Limb (tissue), 2 donors: ENCODE results near the gene DMKN.

Source experiments
- DNase-seq, 2 donors: peaks; one replicate each; pipeline ENCODE4 v3.0.0-alpha.2; 2016; ENCODE audit errors: extremely low spot score in 2 of 2

DMKN gene, protein sequence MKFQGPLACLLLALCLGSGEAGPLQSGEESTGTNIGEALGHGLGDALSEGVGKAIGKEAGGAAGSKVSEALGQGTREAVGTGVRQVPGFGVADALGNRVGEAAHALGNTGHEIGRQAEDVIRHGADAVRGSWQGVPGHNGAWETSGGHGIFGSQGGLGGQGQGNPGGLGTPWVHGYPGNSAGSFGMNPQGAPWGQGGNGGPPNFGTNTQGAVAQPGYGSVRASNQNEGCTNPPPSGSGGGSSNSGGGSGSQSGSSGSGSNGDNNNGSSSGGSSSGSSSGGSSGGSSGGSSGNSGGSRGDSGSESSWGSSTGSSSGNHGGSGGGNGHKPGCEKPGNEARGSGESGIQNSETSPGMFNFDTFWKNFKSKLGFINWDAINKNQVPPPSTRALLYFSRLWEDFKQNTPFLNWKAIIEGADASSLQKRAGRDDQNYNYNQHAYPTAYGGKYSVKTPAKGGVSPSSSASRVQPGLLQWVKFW

DNA sequence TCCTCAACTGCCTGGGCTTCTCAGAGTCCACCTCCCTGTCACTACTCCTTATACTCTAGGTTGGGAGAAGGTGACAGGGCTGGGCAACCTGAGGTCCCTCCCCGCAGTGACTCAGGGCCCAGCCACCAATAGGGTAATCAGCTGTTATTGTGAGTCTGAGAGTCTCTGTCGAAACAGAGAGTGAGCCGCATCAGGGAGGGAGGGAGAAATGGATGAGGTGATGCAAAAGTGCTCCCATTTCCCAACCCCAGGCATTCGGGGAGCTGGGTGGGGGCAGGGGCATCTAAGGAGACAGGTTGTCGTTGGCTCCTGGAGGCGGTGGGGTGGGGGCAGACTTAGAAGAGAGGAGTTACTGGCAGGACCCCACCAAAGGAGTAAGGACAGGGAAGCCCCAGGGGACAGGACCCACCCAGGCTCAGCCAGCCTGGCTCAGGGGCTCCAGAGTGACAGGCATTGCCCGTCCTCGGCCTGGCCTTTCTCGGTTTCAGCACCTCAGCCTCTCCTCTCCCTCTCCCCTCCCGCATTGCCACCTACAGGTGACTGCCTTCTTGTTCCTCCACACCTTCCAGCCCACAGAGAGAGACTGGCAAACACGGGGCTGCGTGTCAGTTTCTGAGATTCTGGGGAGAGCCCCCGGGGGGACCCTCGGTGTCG, at the start of gene DMKN:
Gene DMKN, minus strand, starts transcription at position 22 of the 654 bp plus-strand sequence. CDS start 174 bp downstream, outside the sequence.
- DNase-seq, result no peak

DNA sequence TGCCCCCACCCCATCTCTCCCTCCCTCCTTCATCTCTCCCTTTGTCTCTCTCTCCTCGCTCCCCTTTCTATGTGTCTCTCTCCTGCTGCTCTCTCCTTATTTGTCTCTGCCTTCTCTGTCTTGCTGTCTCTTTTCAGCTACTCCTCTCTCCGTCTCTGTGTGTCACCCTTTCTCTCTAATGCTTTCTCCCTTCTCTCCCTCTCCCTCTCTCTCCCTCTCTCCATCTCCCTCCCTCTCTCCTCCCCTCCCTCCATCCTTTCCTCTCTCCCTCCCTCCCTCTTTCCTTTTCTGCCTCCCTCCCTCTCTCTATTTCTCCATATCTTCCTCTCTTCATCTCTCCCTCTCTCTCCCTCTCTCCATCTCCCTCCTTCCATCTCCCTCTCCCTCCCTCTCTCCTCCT, 49.3 kb upstream of the DMKN start:
- DNase-seq, result no peak

DNA sequence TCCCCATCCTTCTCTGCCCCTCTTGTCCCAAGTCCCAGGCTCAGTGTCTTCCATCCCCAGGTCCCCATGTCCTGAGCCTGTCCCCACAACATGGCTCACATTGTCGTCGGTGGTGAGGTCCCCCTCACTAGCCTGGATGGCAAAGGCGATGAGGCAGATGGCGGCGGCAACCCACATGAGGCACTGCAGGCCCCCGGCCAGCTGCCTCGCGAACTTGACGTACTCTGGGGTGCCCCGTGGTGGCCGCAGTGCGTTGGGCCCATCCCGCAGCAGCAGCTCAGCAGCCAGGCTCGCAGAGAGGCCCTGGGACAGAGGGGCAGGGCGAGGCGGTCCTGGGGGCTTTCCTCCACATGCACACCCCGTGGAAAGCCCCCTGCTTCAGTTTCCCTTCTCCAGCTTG, 48.9 kb upstream of the DMKN start:
- DNase-seq, result no peak

DNA sequence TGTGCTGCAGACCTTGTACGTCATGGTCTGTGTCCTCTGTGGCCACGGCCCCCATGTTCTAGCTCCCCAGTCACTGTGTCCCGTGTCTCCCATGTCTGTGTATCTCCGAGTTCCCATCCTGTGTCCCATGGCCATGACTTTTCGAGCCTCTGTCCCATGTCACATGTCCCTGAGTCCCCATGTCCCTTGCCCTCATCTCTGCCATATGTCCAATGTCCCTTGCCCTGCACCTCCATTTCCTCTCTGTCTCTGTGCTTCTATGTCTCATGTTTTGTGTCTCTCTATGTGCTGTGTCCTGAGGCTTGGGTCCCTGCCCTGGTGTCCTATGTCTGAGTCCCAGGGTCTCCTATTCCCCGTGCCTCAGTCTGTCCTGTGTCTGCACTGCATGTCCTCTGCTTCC, 48.0 kb upstream of the DMKN start:
- DNase-seq, result no peak

DNA sequence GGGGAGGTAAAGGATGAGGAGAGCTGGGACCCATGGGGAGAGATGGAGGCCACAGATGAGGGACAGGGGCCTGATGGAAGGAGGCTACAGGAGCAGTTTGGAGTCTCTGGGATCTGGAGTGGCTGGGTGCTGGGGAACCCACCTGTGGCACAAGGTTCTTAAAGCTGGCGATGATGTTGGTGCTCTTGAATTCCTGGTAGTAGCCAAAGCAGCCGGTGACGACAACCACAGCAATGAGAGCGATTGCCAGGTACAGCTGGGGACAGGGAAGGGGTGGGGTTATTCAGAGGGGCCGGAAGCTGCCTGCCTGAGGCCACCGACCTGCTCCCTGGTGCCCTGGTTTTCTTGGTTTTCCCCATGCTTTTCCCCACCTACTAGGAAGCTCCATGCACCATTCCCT, 47.2 kb upstream of the DMKN start:
- no peak for DNase-seq

DNA sequence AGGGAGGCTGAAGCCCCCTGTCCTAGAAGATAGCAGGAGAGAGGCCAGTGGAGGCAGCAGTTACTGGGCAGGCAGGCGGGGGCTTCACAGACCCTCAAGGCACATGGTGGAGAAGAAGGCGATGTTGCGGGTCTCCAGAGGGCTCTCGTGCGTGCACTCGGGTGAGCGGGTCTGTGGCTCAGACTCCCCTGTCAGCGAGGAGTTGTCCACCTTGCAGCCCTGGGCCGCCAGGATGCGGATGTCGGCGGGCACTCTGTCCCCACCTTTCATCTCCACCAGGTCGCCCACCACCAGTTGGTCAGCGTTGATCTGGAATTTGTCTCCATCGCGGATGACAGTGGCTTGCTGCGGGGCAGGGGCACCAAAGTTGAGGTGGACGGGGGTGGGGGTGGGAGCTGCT, 46.8 kb upstream of the DMKN start:
- no peak for DNase-seq

DNA sequence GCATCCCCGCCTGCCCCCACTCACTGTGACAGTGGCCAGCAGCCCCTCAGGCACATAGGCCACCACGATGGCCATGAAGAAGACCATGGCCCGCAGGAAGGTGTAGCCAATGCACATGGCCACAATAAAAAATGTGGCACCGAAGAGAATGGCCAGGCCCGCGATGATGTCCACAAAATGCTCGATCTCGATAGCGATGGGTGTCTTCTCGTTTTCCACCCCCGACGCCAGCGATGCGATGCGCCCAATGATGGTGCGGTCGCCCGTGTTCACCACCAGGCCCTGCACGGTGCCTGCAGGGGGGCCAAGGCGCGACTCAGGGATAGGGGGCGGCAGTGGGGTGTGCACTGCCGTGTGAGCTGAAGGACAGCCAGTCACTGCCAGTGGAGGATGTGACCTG, 46.3 kb upstream of the DMKN start:
- no peak for DNase-seq

DNA sequence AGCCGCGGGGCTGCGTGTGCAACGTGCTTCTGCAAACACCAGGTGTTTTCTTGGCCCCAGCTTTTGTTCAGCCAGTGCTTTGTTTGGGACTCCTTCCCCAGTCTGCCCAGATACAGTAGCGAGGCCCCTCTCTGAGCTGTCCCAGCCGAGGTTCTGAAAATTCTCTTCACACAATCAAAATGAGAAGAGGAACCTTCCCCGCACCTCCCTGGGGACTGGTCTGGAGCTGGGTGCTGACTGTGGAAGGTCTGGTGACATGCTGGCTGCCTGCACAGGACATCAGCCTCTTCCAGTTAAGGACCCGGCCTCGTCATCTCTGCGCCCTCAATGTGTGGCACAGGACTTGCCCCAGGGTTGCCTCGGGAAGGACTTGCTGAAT, 45.8 kb upstream of the DMKN start:
- no peak for DNase-seq

DNA sequence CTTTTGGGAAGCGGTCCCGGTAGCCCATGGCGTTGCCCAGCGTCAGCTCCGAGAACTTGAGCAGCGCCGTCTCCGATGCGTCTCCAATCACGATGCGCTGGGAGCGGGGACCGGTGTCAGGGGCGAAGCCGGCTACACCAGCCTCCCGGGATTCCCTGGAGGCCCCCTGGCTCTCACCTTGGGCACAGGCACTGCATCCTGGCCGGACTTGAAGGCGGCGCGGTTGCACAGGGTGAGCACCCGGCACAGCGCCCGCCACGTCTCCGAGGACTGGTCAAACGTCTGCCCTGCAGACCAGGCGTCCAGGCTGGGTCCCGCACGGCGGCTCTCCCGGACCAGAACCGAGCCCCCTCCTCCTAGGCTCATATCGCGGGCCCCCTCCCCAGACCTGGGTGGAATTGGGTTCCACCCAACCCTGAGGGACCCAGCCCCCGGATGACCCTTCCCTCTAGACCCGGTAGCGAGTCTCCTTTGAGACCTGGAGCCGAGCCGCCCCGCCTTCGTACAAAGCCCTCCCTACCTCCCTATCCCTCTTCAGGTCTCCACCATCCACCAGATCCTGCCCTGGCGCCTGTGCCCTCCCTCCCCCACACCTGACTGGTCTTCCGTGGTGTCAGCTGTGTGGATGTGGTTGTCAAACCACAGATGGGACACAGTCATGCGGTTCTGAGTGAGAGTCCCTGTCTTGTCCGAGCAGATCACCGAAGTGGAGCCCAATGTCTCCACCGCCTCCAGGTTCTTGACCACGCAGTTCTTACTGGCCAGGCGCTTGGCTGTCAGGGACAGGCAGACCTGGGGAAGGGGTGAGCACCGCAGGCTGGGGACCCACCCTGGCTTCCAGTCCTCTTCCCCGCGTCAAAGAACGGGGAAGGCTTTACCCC, 45.2 kb upstream of the DMKN start:
- DNase-seq, result no peak

DNA sequence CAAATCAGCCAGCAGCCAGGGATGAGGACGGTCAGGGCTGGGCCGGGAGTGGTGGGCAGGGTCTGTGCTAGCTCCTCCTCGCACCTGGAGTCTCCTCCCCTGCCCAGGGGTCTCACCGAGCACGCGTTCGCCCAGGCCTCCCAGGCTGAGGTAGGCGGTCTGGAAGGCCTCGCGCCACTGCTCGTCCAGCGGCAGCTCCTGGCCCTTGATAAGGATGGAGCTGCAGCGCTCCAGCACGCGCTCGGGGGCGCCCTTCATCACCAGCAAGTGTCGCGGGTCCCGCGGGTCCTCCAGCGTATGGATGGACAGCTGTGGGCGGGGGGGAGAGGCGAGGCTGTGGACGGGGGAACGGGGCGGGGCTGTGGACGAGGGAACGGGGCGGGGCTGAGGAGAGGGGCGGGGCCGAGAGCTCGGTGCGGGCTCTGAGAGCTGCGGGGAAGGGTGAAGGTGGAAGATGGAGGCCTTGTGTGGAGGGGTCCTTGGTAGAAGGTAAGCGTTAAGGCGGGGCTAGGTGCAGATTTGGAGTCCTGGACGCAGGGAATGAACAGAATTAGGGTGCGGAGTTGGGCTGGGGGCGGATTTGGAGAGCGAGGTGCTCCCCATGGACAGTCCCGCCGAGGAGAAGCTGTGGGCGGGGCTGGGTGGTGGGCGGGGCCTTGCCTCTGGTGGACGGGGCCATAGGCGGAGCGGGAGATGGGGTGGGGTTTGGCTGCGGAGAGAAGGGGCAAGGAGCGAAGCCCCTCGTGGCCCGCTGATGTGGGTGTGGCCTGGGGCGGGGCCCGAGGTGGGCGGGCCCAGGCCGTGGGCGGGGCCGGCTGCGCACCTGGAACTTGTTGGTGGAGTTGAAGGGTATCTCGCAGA, 44.3 kb upstream of the DMKN start:
- peak; percentile 45 to 85 for DNase-seq

DNA sequence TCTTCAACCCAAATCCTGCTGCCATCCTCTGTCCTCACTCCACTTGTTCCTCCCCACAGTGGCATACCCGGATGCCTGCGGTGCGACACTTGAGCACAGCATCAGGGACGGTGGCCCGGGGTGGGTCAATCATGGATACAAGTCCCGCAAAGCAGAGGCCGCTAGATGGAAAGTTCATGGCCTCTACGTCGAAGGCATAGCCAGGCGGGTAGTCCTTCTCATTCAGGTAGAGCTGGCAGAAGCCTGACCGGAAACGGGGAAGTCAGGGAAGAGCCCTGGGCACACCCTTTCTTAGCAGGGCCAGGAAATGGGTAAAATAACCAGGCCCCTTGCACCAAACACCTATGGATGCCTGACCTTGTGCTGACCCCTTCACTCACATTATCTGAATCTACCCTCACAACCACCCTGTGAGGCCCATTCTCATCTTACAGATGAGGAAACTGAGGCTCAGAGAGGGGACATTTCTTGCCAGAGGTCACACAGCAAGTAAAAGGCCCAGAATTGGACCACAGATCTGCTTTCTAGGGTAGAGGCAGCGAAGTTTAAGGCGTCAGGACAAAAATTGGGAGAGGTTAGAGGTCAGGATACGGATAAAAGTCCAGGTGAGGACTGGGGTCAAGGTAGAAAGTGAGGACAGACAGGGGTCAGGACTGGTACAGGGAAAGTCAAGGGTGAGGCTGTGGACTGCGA, 43.5 kb upstream of the DMKN start:
- DNase-seq, result peak in 1 of 2 donors; percentile 12

DNA sequence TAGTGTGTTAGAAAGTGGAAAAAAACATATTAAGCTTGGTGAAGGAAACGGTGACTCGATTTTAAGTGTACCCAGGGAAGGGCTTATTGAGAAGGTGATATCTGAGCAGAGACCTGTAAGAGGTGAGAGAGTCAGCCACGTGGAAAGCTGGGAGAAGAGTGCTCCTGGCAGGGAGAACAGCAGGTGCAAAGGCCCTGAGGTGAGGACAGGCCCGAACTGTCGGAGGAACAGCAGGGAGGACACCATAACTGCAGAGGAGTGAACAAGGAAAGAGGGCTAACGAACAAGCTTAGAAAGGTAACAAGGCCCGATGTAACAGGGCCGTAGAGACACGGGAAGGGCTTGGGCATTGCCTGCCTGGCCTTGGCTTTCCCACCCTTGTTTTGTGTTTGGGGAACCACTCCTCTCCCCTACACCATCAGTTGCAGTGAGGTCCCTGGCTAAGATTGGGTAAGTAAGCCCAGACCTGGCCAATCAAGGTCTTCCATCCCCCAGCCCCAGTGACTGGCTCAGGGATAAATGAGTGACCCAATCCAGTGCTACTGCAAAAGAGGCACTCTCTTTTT, 42.7 kb upstream of the DMKN start:
- peak in 1 of 2 donors; percentile 9 for DNase-seq

DNA sequence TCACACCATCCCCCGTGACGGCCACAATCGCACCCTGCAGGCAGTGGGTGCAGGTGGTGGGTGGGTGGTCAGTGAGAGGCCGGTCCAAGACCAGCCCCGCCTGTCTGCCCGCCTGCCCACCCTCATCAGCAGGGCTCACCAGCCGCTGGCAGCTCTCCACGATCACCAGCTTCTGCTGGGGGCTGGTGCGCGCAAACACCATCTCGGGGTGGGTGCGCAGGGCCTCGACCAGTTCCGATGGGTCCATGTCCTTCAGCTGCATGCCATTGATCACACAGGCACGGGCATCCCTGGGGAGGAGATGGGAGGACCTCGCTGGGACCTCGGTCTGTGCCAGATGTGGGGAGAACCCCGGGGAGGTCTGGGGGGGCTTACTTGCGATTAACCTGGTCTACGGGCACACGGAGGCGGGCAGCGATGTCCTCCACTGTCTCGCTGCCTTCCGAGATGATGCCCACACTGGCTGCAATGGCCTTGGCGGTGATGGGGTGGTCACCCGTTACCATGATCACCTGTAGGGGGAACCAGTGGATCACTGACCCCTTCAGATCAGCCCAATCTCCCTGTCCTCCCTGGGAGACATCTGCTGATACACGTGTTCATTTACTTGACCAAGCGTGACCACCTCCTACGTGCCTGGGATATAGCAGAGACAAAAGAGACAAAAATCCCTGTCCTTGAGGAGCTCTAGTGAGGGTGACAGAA, 42.0 kb upstream of the DMKN start:
- peak in 1 of 2 donors; percentile 29 for DNase-seq

DNA sequence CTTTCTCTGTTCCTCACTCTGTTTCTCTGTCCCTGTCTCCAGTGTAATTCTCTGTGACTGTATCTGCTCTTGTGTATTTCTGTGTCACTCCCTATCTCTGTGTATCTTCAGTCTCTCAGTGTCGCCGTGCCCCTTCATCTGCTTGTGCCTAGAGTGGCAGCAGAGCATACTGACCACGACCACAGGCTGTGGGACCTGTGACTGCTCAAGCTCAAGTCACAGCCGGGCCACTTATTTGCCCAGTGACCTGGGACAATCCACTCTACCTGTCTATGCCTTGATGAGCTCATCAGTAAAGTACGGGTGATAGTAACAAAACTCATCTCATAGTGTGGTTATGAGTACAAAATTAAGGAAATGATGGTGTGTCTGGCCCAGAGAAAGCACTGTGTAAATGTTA, 40.6 kb upstream of the DMKN start:
- DNase-seq, result no peak

DNA sequence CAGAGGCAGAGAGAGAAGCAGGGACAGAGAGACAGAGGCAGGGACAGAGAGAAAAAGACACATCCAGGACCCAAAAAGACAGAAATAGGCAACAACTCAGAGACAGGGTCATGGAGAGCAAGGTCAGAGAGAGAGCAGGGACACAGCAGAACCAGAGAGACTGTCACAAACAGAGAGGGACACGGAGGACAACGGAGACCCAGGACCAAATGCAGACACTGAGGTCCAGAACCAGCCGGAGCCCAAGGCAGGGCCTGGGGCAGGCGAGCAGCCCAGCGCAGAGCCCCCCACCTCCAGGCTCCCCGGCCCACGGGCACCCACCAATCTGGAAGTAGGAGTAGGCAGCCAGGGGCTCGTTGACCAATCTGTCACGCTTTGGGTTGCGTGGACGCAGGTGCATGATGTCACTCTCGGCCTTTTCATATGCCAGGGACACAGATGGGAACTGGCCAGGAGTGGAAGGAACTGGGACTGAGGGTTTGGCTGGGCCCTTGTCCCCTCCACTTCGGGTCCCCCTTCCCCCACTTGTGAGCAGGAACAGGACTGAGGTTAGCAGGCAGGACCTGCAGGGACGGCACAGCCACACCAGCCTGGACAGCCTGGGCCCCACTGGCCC, 40.0 kb upstream of the DMKN start:
- DNase-seq, result no peak

DNA sequence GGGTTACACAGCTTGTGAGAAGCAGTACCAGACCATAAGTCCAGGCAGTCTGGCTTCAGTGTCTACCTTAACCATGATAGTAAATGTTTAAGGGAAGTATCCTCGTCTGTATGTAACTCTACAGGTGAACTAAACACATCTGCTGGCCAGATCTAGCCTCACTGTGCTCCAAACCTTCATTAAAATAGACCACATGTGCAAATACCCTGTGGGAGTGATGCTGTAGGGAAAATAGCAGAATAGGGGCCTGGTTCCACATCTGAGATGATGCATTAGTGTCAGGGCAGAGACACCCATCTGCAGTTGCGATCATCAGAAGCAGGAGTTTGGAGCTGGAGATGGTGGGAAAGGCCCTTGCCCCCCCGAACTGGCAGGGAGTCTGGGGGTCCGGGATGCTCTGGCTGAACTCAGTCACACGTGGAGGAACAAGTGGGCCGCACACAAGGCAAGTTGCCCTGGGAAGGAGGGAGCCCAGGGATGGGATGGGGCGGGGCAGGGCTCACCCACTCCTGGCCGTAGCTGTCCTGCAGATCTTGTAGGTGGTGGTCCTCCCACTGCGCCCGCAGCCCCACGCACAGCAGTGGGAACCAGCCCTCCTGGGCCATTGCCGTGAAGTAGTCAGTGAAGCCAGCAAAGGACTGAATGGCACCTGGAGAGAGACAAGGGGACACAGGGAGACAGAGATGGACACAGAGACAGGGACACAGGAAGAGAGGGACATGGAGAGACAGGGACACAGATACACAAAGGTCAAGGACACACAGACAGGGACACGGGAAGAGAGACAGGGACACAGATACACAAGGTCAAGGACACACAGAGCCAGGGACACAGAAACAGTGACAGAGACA, 39.3 kb upstream of the DMKN start:
- DNase-seq, result no peak

DNA sequence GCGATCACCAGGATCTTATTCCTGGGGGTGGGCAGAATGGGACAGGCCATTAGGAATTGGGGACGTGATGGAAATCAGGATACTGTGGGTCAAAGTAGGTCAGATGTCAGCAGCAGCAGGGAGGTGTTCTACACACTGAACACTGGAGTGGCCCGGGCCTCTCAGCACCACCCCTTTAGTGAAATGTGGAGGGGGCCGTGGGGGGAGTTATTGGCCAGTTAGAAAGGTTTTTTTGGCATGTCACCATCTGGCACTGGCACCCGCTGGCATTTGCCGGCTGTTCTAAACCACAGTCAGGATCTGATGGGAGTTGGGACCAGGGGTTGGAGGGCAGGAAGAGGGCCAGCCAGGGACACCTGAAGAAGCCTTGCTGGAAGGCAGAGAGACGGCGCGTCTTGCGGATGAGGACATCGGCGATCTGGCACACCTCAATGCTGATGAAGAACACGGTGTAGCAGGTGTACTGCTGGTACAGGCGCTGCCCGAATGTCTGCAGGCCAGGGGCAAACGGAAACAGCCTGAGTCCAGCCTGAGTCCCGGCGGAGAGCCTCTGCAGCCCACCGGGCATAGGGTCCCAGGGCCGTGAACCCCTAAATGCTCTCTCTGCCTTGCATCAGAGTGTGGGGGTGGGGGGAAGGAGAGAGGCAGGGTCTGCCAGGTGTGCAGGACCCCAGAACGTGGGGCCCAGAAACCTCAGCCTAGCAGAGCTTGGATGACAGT, 37.8 kb upstream of the DMKN start:
- DNase-seq, result no peak
